SK-N-SH (cell line): ENCODE measurements around the gene TBC1D2B. TPM values are rescaled to one million over a fixed set of nuclear protein-coding genes. Genes with fewer than 3 reads are reported as not detected.

Experiments
- CTCF ChIA-PET: fragments of 300-600, 350-600 bp; formaldehyde crosslinking; extraction: SDS; loops from one replicate; lab custom pipeline; 2021; lab: Yijun Ruan, JAX
- POLR2A ChIA-PET: fragments of 350-600 bp; sonication (Branson Sonifier 250); formaldehyde crosslinking; extraction: SDS; loops from one replicate; lab custom pipeline; 2020; ENCODE audit warnings: antibody characterized with exemption, inconsistent platforms; lab: Yijun Ruan, JAX
- DNase-seq: peaks from one replicate; pipeline ENCODE4 v3.0.0; 2012
- H2AFZ ChIP-seq: fragments of 200-600 bp; sonication (generic); 2 replicates; pipeline ENCODE4 v1.8.1; 2016; ENCODE audit warnings: antibody characterized with exemption, mild to moderate bottlenecking, low read depth
- H3F3A ChIP-seq: fragments of 200-600 bp; sonication (generic); replicated peaks from 2 replicates; pipeline ENCODE3; 2016; ENCODE audit warnings: antibody characterized with exemption, mild to moderate bottlenecking; ENCODE audit not compliant: insufficient read depth
- H3K27ac ChIP-seq, 2 experiments: fragments of 200-500 bp in 1 of 2; fragments of 200-600 bp in 1 of 2; sonication (Bioruptor generic) in 1 of 2; sonication (generic), shearing (Covaris generic) in 1 of 2; 2 replicates each; pipeline versions ENCODE4 v1.5.1 to v1.6.1; 2014 to 2016; ENCODE audit warnings: low read depth in 2 of 2, inconsistent platforms in 1 of 2, low read length in 1 of 2, mild to moderate bottlenecking in 1 of 2, mixed read lengths in 1 of 2
- H3K27me3 ChIP-seq: fragments of 200-600 bp; sonication (generic), shearing (Covaris generic); 2 replicates; pipeline ENCODE4 v1.6.1; 2016; ENCODE audit warnings: mixed run types; ENCODE audit not compliant: insufficient read depth
- H3K36me3 ChIP-seq, 2 experiments: fragments of 200-500 bp in 1 of 2; fragments of 200-600 bp in 1 of 2; sonication (Bioruptor generic) in 1 of 2; sonication (generic) in 1 of 2; replicated peaks in 1 of 2; 2 replicates each; pipeline versions ENCODE3 to v1.5.1; 2014 to 2016; ENCODE audit warnings: low read length in 1 of 2, mild to moderate bottlenecking in 1 of 2; ENCODE audit not compliant: insufficient read depth in 2 of 2, control insufficient read depth in 1 of 2
- H3K4me1 ChIP-seq, 2 experiments: fragments of 200-500 bp in 1 of 2; fragments of 200-600 bp in 1 of 2; sonication (Bioruptor generic) in 1 of 2; sonication (generic), shearing (Covaris generic) in 1 of 2; 2 replicates each; pipeline versions ENCODE4 v1.5.1 to v1.6.1; 2014 to 2016; ENCODE audit warnings: low read depth in 1 of 2, low read length in 1 of 2, mixed run types in 1 of 2; ENCODE audit not compliant: insufficient read depth in 2 of 2, control insufficient read depth in 1 of 2
- H3K4me2 ChIP-seq: fragments of 200-600 bp; sonication (generic), shearing (Covaris generic); 2 replicates; pipeline ENCODE4 v1.6.1; 2017; ENCODE audit warnings: mixed run types
- H3K4me3 ChIP-seq, 2 experiments: fragments of 200-500 bp in 1 of 2; fragments of 200-600 bp in 1 of 2; sonication (Bioruptor generic) in 1 of 2; sonication (generic), shearing (Covaris generic) in 1 of 2; 2 replicates each; pipeline versions ENCODE4 v1.5.1 to v1.8.1; 2014 to 2016; ENCODE audit warnings: low read depth in 2 of 2, inconsistent platforms in 1 of 2, low read length in 1 of 2, mild to moderate bottlenecking in 1 of 2, mixed read lengths in 1 of 2, moderate library complexity in 1 of 2
- H3K79me2 ChIP-seq: fragments of 200-600 bp; sonication (generic); 2 replicates; pipeline ENCODE4 v1.8.1; 2017; ENCODE audit warnings: mild to moderate bottlenecking; ENCODE audit not compliant: insufficient read depth
- H3K9ac ChIP-seq: fragments of 200-600 bp; sonication (generic); 2 replicates; pipeline ENCODE4 v1.6.1; 2017; ENCODE audit warnings: mixed run types
- H3K9me2 ChIP-seq: fragments of 200-600 bp; sonication (generic); 2 replicates; pipeline ENCODE4 v1.6.1; 2017; ENCODE audit warnings: mixed run types
- H3K9me3 ChIP-seq: fragments of 200-600 bp; sonication (generic); 2 replicates; pipeline ENCODE4 v1.6.1; 2017; ENCODE audit warnings: mixed run types, mild to moderate bottlenecking, moderate library complexity
- H4K20me1 ChIP-seq: fragments of 200-600 bp; sonication (generic); 2 replicates; pipeline ENCODE4 v1.6.1; 2017; ENCODE audit warnings: mild to moderate bottlenecking, mixed run types; ENCODE audit not compliant: insufficient read depth
- EP300 ChIP-seq, 2 experiments: IDR thresholded peaks; 2 replicates each; pipeline versions ENCODE4 v1.4.0 to v1.6.1; 2012; ENCODE audit warnings: borderline replicate concordance in 1 of 2, low read depth in 1 of 2, low read length in 1 of 2
- JUND ChIP-seq: IDR thresholded peaks from 2 replicates; pipeline ENCODE4 v1.4.0; 2012
- MEF2A ChIP-seq: IDR thresholded peaks from 2 replicates; pipeline ENCODE4 v1.4.0; 2012; ENCODE audit warnings: low read depth, borderline replicate concordance
- NFIC ChIP-seq: IDR thresholded peaks from 2 replicates; pipeline ENCODE4 v1.4.0; 2012; ENCODE audit warnings: borderline replicate concordance
- NRF1 ChIP-seq: IDR thresholded peaks from 2 replicates; pipeline ENCODE4 v1.6.1; 2012; ENCODE audit warnings: low read depth, mild to moderate bottlenecking, low read length
- RAD21 ChIP-seq: IDR thresholded peaks from 2 replicates; pipeline ENCODE4 v1.6.1; 2012; ENCODE audit warnings: mild to moderate bottlenecking, low read length
- RFX5 ChIP-seq: IDR thresholded peaks from 2 replicates; pipeline ENCODE4 v1.6.1; 2012; ENCODE audit warnings: mild to moderate bottlenecking, improper control_type of control experiment, low read length
- SIN3A ChIP-seq: IDR thresholded peaks from 2 replicates; pipeline ENCODE4 v1.6.1; 2012; ENCODE audit warnings: low read depth, mild to moderate bottlenecking, low read length, moderate library complexity, borderline replicate concordance
- SMC3 ChIP-seq: IDR thresholded peaks from 2 replicates; pipeline ENCODE4 v1.6.1; 2012; ENCODE audit warnings: low read depth, low read length, improper control_type of control experiment
- TAF1 ChIP-seq: IDR thresholded peaks from 2 replicates; pipeline ENCODE4 v1.6.1; 2012; ENCODE audit warnings: low read depth, mild to moderate bottlenecking, low read length, moderate library complexity, borderline replicate concordance
- WGBS: methylation state at CpG from one replicate; pipeline ENCODE4 v1.1.6; 2017; ENCODE audit warnings: low lambda C conversion rate; 5-methylcytosine and 5-hydroxymethylcytosine counted together
- polyA plus RNA-seq, 3 experiments: library from polyadenylated mRNA; depleted of rRNA; stranded (reverse); fragments of >200 nt; gene quantifications; 2 replicates each; pipeline ENCODE4 v1.2.3, GENCODE V29; 2012
- TF ChIP-seq, protein P1 (sequence below): IDR thresholded peaks from 2 replicates; pipeline ENCODE4; 2012
- TF ChIP-seq, protein P2 (sequence below): fragments of 150-350 bp; IDR thresholded peaks from 2 replicates; pipeline ENCODE4 v1.6.1; 2016; ENCODE audit warnings: mild to moderate bottlenecking, low read depth, low read length
- TF ChIP-seq, protein P3 (sequence below): fragments of 150-350 bp; IDR thresholded peaks from 2 replicates; pipeline ENCODE4 v1.6.1; 2017; ENCODE audit warnings: antibody characterized with exemption, low read length, low read depth, borderline replicate concordance

Gene TBC1D2B
- polyA plus RNA-seq, 1 of the 3 experiments (the other 2 are of a cell fraction) = 19.0 TPM

DNA sequence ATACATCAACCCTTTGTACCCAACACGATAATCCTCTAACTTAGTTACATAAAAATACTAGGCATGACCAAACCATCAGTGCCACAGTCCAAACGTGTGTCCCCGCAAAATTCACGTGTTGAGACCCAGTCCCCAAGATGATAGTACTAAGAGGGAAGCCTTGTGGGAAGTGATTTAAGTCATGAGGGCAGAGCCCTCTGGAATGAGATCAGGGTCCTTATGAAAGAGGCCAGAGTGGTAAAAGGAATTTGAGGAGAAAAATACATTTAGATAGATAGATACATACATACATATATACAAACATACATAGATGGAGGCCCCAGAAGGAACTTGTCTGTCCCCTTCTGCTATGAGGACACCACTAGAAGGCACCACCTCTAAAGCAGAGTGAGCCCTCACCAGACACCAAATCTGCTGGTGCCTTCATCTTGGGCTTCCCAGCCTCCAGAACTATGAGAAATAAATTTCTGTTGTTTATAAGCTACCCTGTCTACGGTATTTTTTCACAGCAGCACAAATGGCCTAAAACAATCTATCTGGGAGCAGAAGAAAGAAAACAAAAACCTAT lies 8.0 kb downstream of the TBC1D2B start:
- Histone ChIP-seq H3K4me2 (peak overlapping the region; percentile 52; the same call in 1 of the 2 replicates), H3K27me3 (no peaks in the 10 kb centered on the region), H3K79me2 (peaks cover 96% of the 10 kb centered on the region), H3K36me3 (peaks cover 0 to 4% of the 10 kb centered on the region in 2 experiments), H3K9ac (no peak overlapping the region), H3F3A (peaks cover 32% of the 10 kb centered on the region), H3K27ac (peak overlapping the region; percentile 86 to 99; a peak in 3 of 4 replicates), H4K20me1 (peaks cover 24% of the 10 kb centered on the region), H3K4me3 (no peak overlapping the region), H2AFZ (no peak overlapping the region), H3K9me2 (no peaks in the 10 kb centered on the region), H3K9me3 (no peaks in the 10 kb centered on the region), H3K4me1 (peaks cover 63 to 79% of the 10 kb centered on the region in 2 experiments)
- no peak for DNase-seq
- TF ChIP-seq, protein P1, sequence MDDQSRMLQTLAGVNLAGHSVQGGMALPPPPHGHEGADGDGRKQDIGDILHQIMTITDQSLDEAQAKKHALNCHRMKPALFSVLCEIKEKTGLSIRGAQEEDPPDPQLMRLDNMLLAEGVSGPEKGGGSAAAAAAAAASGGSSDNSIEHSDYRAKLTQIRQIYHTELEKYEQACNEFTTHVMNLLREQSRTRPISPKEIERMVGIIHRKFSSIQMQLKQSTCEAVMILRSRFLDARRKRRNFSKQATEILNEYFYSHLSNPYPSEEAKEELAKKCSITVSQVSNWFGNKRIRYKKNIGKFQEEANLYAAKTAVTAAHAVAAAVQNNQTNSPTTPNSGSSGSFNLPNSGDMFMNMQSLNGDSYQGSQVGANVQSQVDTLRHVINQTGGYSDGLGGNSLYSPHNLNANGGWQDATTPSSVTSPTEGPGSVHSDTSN = no peak
- TF ChIP-seq NRF1 = no peak
- no peak for TF ChIP-seq RFX5
- no peak for TF ChIP-seq EP300 (IDR thresholded peaks at IDR 0.05; ENCODE audit: borderline replicate concordance in 1 of 2, low read depth in 1 of 2, low read length in 1 of 2)
- TF ChIP-seq MEF2A = no peak
- TF ChIP-seq JUND = no peak
- TF ChIP-seq, protein P2, sequence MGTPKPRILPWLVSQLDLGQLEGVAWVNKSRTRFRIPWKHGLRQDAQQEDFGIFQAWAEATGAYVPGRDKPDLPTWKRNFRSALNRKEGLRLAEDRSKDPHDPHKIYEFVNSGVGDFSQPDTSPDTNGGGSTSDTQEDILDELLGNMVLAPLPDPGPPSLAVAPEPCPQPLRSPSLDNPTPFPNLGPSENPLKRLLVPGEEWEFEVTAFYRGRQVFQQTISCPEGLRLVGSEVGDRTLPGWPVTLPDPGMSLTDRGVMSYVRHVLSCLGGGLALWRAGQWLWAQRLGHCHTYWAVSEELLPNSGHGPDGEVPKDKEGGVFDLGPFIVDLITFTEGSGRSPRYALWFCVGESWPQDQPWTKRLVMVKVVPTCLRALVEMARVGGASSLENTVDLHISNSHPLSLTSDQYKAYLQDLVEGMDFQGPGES = no peak
- no peak for TF ChIP-seq SMC3
- WGBS = 97% methylated on average over 5 of the region's 5 CpGs
- ChIA-PET CTCF (interaction anchor here (0.9 to 5.7 kb wide), 5 partner anchors 39 to 174 kb away, joined by 3 to 39 read pairs (median 3); no protein-coding TSS in a partner anchor), POLR2A (no interaction called here)

DNA sequence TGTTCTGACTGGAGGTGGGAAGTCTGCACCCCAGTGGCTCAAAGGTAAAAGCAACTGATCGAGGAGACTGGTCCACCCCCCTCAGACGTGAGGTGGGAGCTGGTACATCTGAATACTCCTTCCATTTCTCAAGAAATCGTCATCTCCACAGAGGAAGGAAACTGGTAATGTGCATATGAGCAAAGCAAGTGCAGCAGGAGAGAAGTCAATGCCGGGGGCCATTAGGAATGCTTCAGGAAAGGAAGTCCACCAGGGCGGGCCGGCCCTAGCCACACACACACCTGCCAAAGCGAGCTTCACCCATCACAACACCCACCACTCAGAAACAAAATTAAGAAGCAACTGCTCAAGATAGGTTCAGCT lies 8.5 kb downstream of the TBC1D2B start:
- no peak overlapping the region for H3K4me3 ChIP-seq
- H3K9me2 ChIP-seq = no peaks in the 10 kb centered on the region
- DNase-seq = no peak
- CTCF ChIA-PET = interaction anchor here (1.4 to 5.7 kb wide), 5 partner anchors 39 to 171 kb away, joined by 3 to 39 read pairs (median 3); no protein-coding TSS in a partner anchor
- TF ChIP-seq SIN3A (no peak), NFIC (no peak), RAD21 (no peak), TAF1 (no peak)
- TF ChIP-seq, protein P3, sequence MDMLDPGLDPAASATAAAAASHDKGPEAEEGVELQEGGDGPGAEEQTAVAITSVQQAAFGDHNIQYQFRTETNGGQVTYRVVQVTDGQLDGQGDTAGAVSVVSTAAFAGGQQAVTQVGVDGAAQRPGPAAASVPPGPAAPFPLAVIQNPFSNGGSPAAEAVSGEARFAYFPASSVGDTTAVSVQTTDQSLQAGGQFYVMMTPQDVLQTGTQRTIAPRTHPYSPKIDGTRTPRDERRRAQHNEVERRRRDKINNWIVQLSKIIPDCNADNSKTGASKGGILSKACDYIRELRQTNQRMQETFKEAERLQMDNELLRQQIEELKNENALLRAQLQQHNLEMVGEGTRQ = no peak
- TF ChIP-seq, all 33 proteins: peak for 0
- peak overlapping the region; percentile 52 for H3K4me2 ChIP-seq
- peaks cover 96% of the 10 kb centered on the region for H3K79me2 ChIP-seq
- H3K27me3 ChIP-seq = no peaks in the 10 kb centered on the region
- H3K4me1 ChIP-seq = peaks cover 65 to 84% of the 10 kb centered on the region in 2 experiments
- 87% methylated on average over 5 of the region's 7 CpGs for WGBS
- peaks cover 24% of the 10 kb centered on the region for H4K20me1 ChIP-seq
- no peak overlapping the region for H2AFZ ChIP-seq
- no peaks in the 10 kb centered on the region for H3K36me3 ChIP-seq
- no peak overlapping the region for H3K9ac ChIP-seq
- H3K27ac ChIP-seq = peak overlapping the region; percentile 86 to 99; a peak in 3 of 4 replicates
- peaks cover 30% of the 10 kb centered on the region for H3F3A ChIP-seq
- H3K9me3 ChIP-seq = no peaks in the 10 kb centered on the region
- POLR2A ChIA-PET = no interaction called here
